K562 (cell line): ENCODE measurements around the gene UBL5. TPM values are rescaled to one million over a fixed set of nuclear protein-coding genes. Genes with fewer than 3 reads are reported as not detected.

Experiments
- BDP1 ChIP-seq: IDR thresholded peaks from 3 replicates; pipeline ENCODE4 v1.6.1; 2011; ENCODE audit not compliant: insufficient read length, insufficient read depth
- CBX5 ChIP-seq: IDR thresholded peaks from 2 replicates; pipeline ENCODE4 v1.6.1; 2014; ENCODE audit warnings: low read depth, borderline replicate concordance
- CXXC5 ChIP-seq: fragments of 250-450 bp; sonication (Bioruptor Pico); IDR thresholded peaks from 2 replicates; pipeline ENCODE4 v1.8.0; 2022; ENCODE audit warnings: inconsistent platforms, mild to moderate bottlenecking, moderate library complexity
- FUS ChIP-seq: fragments of 200-400 bp; formaldehyde crosslinking; optimal IDR thresholded peaks from 2 replicates; pipeline ENCODE3; 2017; ENCODE audit warnings: low read depth, low read length
- GABPB1 ChIP-seq: sonication (generic); formaldehyde crosslinking; IDR thresholded peaks from 2 replicates; pipeline ENCODE4 v1.8.0; 2022; ENCODE audit warnings: mild to moderate bottlenecking, missing genetic modification reagents
- KAT7 ChIP-seq: sonication (generic); formaldehyde crosslinking; IDR thresholded peaks from 2 replicates; pipeline ENCODE4 v1.8.0; 2022; ENCODE audit warnings: missing genetic modification reagents, mild to moderate bottlenecking, borderline replicate concordance
- MXI1 ChIP-seq: IDR thresholded peaks from 2 replicates; pipeline ENCODE4 v1.6.1; 2011; ENCODE audit warnings: low read depth, mild to moderate bottlenecking, improper control_type of control experiment, low read length
- NBN ChIP-seq: fragments of 450-650 bp; IDR thresholded peaks from 2 replicates; pipeline ENCODE4 v1.6.1; 2016; ENCODE audit warnings: low read depth, mild to moderate bottlenecking
- NEUROD1 ChIP-seq: fragments of 150-350 bp; IDR thresholded peaks from 2 replicates; pipeline ENCODE4 v1.6.1; 2014; ENCODE audit warnings: borderline replicate concordance, low read length, low read depth; ENCODE audit not compliant: partially characterized antibody
- NFRKB ChIP-seq: fragments of 450-650 bp; IDR thresholded peaks from 2 replicates; pipeline ENCODE4 v1.6.1; 2016; ENCODE audit warnings: low read depth
- RBM25 ChIP-seq: fragments of 200-400 bp; formaldehyde crosslinking; IDR thresholded peaks from 2 replicates; pipeline ENCODE4 v1.6.1; 2018; ENCODE audit warnings: low read length, low read depth, moderate library complexity; ENCODE audit not compliant: severe bottlenecking
- SMARCE1 ChIP-seq: fragments of 450-650 bp; IDR thresholded peaks from 2 replicates; pipeline ENCODE4 v1.7.1; 2016; ENCODE audit warnings: mild to moderate bottlenecking
- TAL1 ChIP-seq: fragments of 450-650 bp; IDR thresholded peaks from 2 replicates; pipeline ENCODE4 v1.6.1; 2016; ENCODE audit warnings: mild to moderate bottlenecking
- ZKSCAN8 ChIP-seq: fragments of 200-800 bp; sonication (Bioruptor generic); IDR thresholded peaks from 2 replicates; pipeline ENCODE4 v1.6.1; 2016; ENCODE audit warnings: missing genetic modification characterization, missing compliant biosample characterization
- ZNF124 ChIP-seq: sonication (generic); formaldehyde crosslinking; IDR thresholded peaks from 2 replicates; pipeline ENCODE4 v1.8.1; 2022; ENCODE audit warnings: missing genetic modification reagents
- ZNF143 ChIP-seq: sonication (generic); formaldehyde crosslinking; IDR thresholded peaks from 2 replicates; pipeline ENCODE4 v1.9.0; 2022; ENCODE audit warnings: mild to moderate bottlenecking, missing genetic modification reagents
- ZNF699 ChIP-seq: fragments of 250-450 bp; sonication (Bioruptor Pico); IDR thresholded peaks from 2 replicates; pipeline ENCODE4 v1.8.0; 2021; ENCODE audit warnings: mild to moderate bottlenecking, moderate library complexity; ENCODE audit not compliant: insufficient replicate concordance
- ZNF77 ChIP-seq: fragments of 250-450 bp; sonication (Bioruptor Pico); IDR thresholded peaks from 2 replicates; pipeline ENCODE4 v1.5.0; 2020
- polyA plus RNA-seq, 8 experiments: library from polyadenylated mRNA; depleted of rRNA in 4 of 8; stranded (reverse) in 5 of 8; unstranded in 3 of 8; fragments of >200 nt; fragmentation: Nextera tagmentation in 2 of 8; fragmentation: Illumina TruSeq in 1 of 8; extraction: Ambion mirVana in 2 of 8; extraction: Trizol in 1 of 8; gene quantifications; 2 replicates each; pipeline versions ENCODE4 v1.2.1 to v1.2.3, GENCODE V29; 2011 to 2014; ENCODE audit warnings: inconsistent platforms in 1 of 8, missing spikeins in 1 of 8
- total RNA-seq, 7 experiments: library from RNA; depleted of rRNA in 6 of 7; stranded (reverse); fragments of >200 nt in 6 of 7; fragmentation: Illumina TruSeq in 2 of 7; extraction: Trizol in 2 of 7; gene quantifications; 2 replicates each; pipeline versions ENCODE4 v1.2.1 to v1.2.3, GENCODE V29; 2011 to 2021; ENCODE audit warnings: low replicate concordance in 1 of 7
- TF ChIP-seq, protein P1 (sequence below): sonication (generic); formaldehyde crosslinking; IDR thresholded peaks from 2 replicates; pipeline ENCODE4 v1.8.0; 2022; ENCODE audit warnings: missing genetic modification reagents, mild to moderate bottlenecking, borderline replicate concordance
- TF ChIP-seq, protein P2 (sequence below), 2 experiments: fragments of 150-350 bp in 1 of 2; IDR thresholded peaks; 2 replicates each; pipeline ENCODE4 v1.6.1; 2012 to 2016; ENCODE audit warnings: low read depth in 2 of 2, low read length in 2 of 2, mild to moderate bottlenecking in 1 of 2, moderate library complexity in 1 of 2
- TF ChIP-seq, protein P3 (sequence below), 2 experiments: fragments of 450-650 bp; conservative IDR thresholded peaks; 2 replicates each; pipeline ENCODE4 v1.6.1; 2017; ENCODE audit warnings: mild to moderate bottlenecking in 2 of 2, moderate library complexity in 2 of 2

Gene UBL5
- total and polyA plus RNA-seq, 9 of the 15 experiments (the other 6 are each of a cell fraction or from before 2014, with no cell fraction given): 410 to 1,266 (median 613) TPM

- no peak for TF ChIP-seq NEUROD1
- no peak for TF ChIP-seq SMARCE1
- 0 out of 2 replicates have a peak, but pooled peaks have one; percentile 6 for TF ChIP-seq NBN
- no peak for TF ChIP-seq FUS
- TF ChIP-seq, protein P1, sequence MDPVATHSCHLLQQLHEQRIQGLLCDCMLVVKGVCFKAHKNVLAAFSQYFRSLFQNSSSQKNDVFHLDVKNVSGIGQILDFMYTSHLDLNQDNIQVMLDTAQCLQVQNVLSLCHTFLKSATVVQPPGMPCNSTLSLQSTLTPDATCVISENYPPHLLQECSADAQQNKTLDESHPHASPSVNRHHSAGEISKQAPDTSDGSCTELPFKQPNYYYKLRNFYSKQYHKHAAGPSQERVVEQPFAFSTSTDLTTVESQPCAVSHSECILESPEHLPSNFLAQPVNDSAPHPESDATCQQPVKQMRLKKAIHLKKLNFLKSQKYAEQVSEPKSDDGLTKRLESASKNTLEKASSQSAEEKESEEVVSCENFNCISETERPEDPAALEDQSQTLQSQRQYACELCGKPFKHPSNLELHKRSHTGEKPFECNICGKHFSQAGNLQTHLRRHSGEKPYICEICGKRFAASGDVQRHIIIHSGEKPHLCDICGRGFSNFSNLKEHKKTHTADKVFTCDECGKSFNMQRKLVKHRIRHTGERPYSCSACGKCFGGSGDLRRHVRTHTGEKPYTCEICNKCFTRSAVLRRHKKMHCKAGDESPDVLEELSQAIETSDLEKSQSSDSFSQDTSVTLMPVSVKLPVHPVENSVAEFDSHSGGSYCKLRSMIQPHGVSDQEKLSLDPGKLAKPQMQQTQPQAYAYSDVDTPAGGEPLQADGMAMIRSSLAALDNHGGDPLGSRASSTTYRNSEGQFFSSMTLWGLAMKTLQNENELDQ (CRISPR knock-in tag): 0 out of 2 replicates have a peak, but pooled peaks have one; percentile 42
- 0 out of 2 replicates have a peak, but pooled peaks have one; percentile 43 for TF ChIP-seq GABPB1 (CRISPR knock-in tag)
- TF ChIP-seq NFRKB: peak; percentile 14; the same call in 1 of the 2 replicates
- TF ChIP-seq ZNF143: no peak
- TF ChIP-seq ZNF699 (CRISPR knock-in tag): no peak
- TF ChIP-seq CBX5: peak; percentile 15; the same call in 1 of the 2 replicates
- 0 out of 2 replicates have a peak, but pooled peaks have one; percentile 12 for TF ChIP-seq CXXC5
- TF ChIP-seq, protein P2, sequence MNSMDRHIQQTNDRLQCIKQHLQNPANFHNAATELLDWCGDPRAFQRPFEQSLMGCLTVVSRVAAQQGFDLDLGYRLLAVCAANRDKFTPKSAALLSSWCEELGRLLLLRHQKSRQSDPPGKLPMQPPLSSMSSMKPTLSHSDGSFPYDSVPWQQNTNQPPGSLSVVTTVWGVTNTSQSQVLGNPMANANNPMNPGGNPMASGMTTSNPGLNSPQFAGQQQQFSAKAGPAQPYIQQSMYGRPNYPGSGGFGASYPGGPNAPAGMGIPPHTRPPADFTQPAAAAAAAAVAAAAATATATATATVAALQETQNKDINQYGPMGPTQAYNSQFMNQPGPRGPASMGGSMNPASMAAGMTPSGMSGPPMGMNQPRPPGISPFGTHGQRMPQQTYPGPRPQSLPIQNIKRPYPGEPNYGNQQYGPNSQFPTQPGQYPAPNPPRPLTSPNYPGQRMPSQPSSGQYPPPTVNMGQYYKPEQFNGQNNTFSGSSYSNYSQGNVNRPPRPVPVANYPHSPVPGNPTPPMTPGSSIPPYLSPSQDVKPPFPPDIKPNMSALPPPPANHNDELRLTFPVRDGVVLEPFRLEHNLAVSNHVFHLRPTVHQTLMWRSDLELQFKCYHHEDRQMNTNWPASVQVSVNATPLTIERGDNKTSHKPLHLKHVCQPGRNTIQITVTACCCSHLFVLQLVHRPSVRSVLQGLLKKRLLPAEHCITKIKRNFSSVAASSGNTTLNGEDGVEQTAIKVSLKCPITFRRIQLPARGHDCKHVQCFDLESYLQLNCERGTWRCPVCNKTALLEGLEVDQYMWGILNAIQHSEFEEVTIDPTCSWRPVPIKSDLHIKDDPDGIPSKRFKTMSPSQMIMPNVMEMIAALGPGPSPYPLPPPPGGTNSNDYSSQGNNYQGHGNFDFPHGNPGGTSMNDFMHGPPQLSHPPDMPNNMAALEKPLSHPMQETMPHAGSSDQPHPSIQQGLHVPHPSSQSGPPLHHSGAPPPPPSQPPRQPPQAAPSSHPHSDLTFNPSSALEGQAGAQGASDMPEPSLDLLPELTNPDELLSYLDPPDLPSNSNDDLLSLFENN (IDR thresholded peaks at IDR 0.05; ENCODE audit: low read depth in 2 of 2, low read length in 2 of 2): no peak
- TF ChIP-seq ZKSCAN8 (CRISPR knock-in tag): no peak
- TF ChIP-seq MXI1: no peak
- TF ChIP-seq, protein P3, sequence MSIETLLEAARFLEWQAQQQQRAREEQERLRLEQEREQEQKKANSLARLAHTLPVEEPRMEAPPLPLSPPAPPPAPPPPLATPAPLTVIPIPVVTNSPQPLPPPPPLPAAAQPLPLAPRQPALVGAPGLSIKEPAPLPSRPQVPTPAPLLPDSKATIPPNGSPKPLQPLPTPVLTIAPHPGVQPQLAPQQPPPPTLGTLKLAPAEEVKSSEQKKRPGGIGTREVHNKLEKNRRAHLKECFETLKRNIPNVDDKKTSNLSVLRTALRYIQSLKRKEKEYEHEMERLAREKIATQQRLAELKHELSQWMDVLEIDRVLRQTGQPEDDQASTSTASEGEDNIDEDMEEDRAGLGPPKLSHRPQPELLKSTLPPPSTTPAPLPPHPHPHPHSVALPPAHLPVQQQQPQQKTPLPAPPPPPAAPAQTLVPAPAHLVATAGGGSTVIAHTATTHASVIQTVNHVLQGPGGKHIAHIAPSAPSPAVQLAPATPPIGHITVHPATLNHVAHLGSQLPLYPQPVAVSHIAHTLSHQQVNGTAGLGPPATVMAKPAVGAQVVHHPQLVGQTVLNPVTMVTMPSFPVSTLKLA (conservative IDR thresholded peaks at IDR 0.05): peak; percentile 65 to 70; a peak in 3 of 4 replicates
- TF ChIP-seq ZNF77 (CRISPR knock-in tag): no peak
- no peak for TF ChIP-seq ZNF124 (CRISPR knock-in tag)
- TF ChIP-seq RBM25: peak; percentile 26
- no peak for TF ChIP-seq TAL1
- TF ChIP-seq KAT7: 0 out of 2 replicates have a peak, but pooled peaks have one; percentile 40
- no peak for TF ChIP-seq BDP1
These were observed 34.6 kb upstream of the UBL5 start (continued) for GRCh38 chr19:9793071-9793591.
